Activated T-helper 17 cell treated with anti-CD3 and anti-CD28 coated beads, Interleukin-2, amount 50 U/mL, for 72 hours (primary cell): ENCODE data around the gene PDIA2. TPM values are rescaled to one million over a fixed set of nuclear protein-coding genes. Genes with fewer than 3 reads are reported as not detected.
"Not testable (repeated sequence)": the region's sequence is repeated elsewhere in the genome, so short reads cannot be mapped to it uniquely, and the experiment has no call there.

Experiments used
- ATAC-seq: fragments of 150-1000 bp; cut with Tn5 transposase; replicated peaks from 2 replicates; pipeline ENCODE4 v1.10.0; 2021; ENCODE audit warnings: mild to moderate bottlenecking, moderate library complexity
- H3K27ac Mint-ChIP-seq: one replicate; pipeline ENCODE4 v1.8.0; 2022; ENCODE audit warnings: mixed read lengths
- H3K27me3 Mint-ChIP-seq: one replicate; pipeline ENCODE4 v1.8.0; 2022; ENCODE audit warnings: mixed read lengths
- H3K36me3 Mint-ChIP-seq: one replicate; pipeline ENCODE4 v1.8.0; 2022; ENCODE audit warnings: low read depth, mild to moderate bottlenecking, mixed read lengths
- H3K4me1 Mint-ChIP-seq: one replicate; pipeline ENCODE4 v1.8.0; 2022; ENCODE audit warnings: mixed read lengths
- H3K4me3 Mint-ChIP-seq: one replicate; pipeline ENCODE4 v1.8.0; 2022; ENCODE audit warnings: mild to moderate bottlenecking, mixed read lengths
- H3K9me3 Mint-ChIP-seq: one replicate; pipeline ENCODE4 v1.8.0; 2022; ENCODE audit warnings: mixed read lengths
- total RNA-seq, 2 donors: library from RNA; stranded (reverse); gene quantifications; one replicate each; pipeline ENCODE4 v1.2.3, GENCODE V29; 2022

The PDIA2 gene
- total RNA-seq, 2 donors from 2014 or later = not detected

DNA sequence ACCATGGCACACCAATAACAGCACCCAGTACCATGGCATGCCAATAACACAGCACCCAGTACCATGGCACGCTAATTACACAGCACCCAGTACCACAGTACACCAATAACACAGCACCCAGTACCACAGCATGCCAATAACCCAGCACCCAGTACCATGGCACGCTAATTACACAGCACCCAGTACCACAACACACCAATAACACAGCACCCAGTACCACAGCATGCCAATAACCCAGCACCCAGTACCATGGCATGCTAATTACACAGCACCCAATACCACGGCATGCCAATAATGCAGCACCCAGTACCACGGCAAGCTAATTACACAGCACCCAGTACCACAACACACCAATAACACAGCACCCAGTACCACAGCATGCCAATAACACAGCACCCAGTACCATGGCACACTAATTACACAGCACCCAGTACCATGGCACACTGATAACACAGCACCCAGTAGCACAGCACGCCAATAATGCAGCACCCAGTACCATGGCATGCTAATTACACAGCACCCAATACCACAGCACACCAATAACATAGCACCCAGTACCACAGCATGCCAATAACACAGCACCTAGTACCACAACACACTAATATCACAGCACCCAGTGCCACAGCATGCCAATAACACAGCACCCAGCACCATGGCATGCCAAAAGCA lies 51.3 kb downstream of the PDIA2 start:
- not testable (repeated sequence) for ATAC-seq, H3K27me3 Mint-ChIP-seq, H3K27ac Mint-ChIP-seq, H3K4me3 Mint-ChIP-seq, H3K9me3 Mint-ChIP-seq
- Mint-ChIP-seq H3K36me3 (peaks cover 13% of the 10 kb centered on the region), H3K4me1 (peaks cover 37% of the 10 kb centered on the region)

DNA sequence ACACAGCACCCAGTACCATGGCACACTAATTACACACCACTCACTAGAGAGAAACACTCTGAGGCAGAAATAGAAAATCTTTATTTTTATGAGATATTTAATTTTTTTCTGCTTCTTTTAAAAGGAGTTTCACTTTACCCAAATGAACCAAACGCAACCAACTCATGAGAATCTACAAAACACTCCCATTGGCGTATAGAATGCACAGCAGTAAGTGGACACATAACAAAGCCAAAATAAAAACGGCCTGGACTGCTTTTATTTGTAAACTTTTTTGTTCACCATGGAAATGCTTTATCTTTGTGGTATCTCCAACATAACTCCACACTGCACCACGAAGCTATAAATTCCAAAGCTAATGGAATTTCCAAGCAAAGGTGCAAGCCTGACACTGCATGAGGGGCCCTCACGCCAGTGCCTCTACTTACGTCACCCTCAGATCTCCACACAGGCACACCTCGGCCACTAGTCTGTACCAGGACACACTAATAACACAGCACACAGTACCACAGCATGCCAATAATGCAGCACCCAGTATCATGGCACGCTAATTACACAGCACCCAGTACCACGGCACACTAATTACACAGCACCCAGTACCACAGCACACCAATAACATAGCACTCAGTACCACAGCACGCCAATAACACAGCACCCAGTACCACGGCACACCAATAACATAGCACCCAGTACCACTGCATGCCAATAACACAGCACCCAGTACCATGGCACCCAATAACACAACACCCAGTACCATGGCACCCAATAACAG lies 52.1 kb downstream of the PDIA2 start:
- not testable (repeated sequence) for H3K9me3 Mint-ChIP-seq, H3K27me3 Mint-ChIP-seq, H3K27ac Mint-ChIP-seq, ATAC-seq, H3K4me3 Mint-ChIP-seq
- Mint-ChIP-seq H3K4me1 (peaks cover 42% of the 10 kb centered on the region), H3K36me3 (peaks cover 12% of the 10 kb centered on the region)

DNA sequence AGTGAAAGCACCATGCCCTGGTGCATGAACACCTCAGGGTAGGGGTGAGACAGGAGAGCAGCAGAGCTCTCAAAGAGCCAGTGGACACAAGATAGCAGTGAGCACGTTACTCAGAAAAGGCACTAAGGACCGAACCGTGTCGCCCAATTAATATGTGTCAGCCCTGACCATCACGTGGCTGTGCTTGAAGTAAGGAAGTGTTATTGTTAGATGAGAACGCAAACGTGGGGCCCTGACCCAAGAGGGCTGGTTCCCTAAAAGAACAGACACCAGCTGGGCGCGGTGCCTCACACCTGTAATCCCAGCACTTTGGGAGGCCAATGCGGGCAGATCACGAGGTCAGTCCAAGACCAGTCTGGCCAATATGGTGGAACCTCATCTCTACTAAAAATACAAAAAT lies 53.3 kb downstream of the PDIA2 start:
- no peaks in the 10 kb centered on the region for H3K36me3 Mint-ChIP-seq
- no peak for ATAC-seq
- H3K4me1 Mint-ChIP-seq = peaks cover 37% of the 10 kb centered on the region
- no peaks in the 10 kb centered on the region for H3K27me3 Mint-ChIP-seq
- H3K9me3 Mint-ChIP-seq = no peaks in the 10 kb centered on the region
- H3K27ac Mint-ChIP-seq = no peak overlapping the region
- H3K4me3 Mint-ChIP-seq = no peak overlapping the region

Other genes starting within 250 kb of the PDIA2 start
- 10 to 100 TPM; 26.4 to 61.9 TPM for gene POLR3K, start 229.6 kb upstream of the PDIA2 start, total RNA-seq
- 10 to 100 TPM; 34.4 to 60.3 TPM for gene SNRNP25, start 229.3 kb upstream of the PDIA2 start, total RNA-seq
- under 1 TPM in 1 of 2 donors, not detected in 1; 0.24 TPM for gene RHBDF1, start 210.5 kb upstream of the PDIA2 start, total RNA-seq
- 10 to 100 TPM; 45.6 to 51.9 TPM for gene MPG, start 204.9 kb upstream of the PDIA2 start, total RNA-seq
- 10 to 100 TPM; 33.7 to 48.3 TPM for gene NPRL3, start 144.5 kb upstream of the PDIA2 start, total RNA-seq
- gene HBZ, start 130.5 kb upstream of the PDIA2 start, total RNA-seq = not detected
- gene HBM, start 117.2 kb upstream of the PDIA2 start, total RNA-seq = not detected
- not detected for gene HBA2, start 110.3 kb upstream of the PDIA2 start, total RNA-seq
- gene HBA1, start 106.5 kb upstream of the PDIA2 start, total RNA-seq = not detected
- not detected for gene HBQ1, start 102.7 kb upstream of the PDIA2 start, total RNA-seq
- gene LUC7L, start 53.7 kb upstream of the PDIA2 start, total RNA-seq = 10 to 100 TPM; 54.8 to 65.4 TPM
- gene FAM234A, start 48.3 kb upstream of the PDIA2 start, total RNA-seq = 1 to 10 TPM; 4.0 to 6.8 TPM
- under 1 TPM in 1 of 2 donors, not detected in 1; 0.11 TPM for gene RGS11, start 7.2 kb upstream of the PDIA2 start, total RNA-seq
- not detected for gene ARHGDIG, start 2.6 kb upstream of the PDIA2 start, total RNA-seq
- 10 to 100 TPM; 16.2 to 18.4 TPM for gene AXIN1, start 69.6 kb downstream of the PDIA2 start, total RNA-seq
- 10 to 100 TPM; 63.4 to 86.2 TPM for gene MRPL28, start 87.4 kb downstream of the PDIA2 start, total RNA-seq
- 10 to 100 TPM; 25.6 to 26.1 TPM for gene PGAP6, start 98.8 kb downstream of the PDIA2 start, total RNA-seq
- gene NME4, start 114.0 kb downstream of the PDIA2 start, total RNA-seq = 10 to 100 TPM; 21.8 to 41.9 TPM
- gene DECR2, start 118.7 kb downstream of the PDIA2 start, total RNA-seq = 10 to 100 TPM; 12.0 to 12.7 TPM
- gene RAB11FIP3, start 142.5 kb downstream of the PDIA2 start, total RNA-seq = 10 to 100 TPM; 26.9 to 28.3 TPM
- gene CAPN15, start 244.5 kb downstream of the PDIA2 start, total RNA-seq = 100 to 1,000 TPM in 1 of 2 donors, 10 to 100 TPM in 1; 61.1 to 117 TPM